IMR-90 (cell line): ENCODE results near the gene PTPN7. TPM values are rescaled to one million over a fixed set of nuclear protein-coding genes. Genes with fewer than 3 reads are reported as not detected.

Experiments used
- ATAC-seq: fragments of 200-7000 bp; cut with Tn5 transposase; 2 replicates; pipeline ENCODE4 v1.9.1; 2020; ENCODE audit warnings: low read depth, mild to moderate bottlenecking, moderate library complexity
- BruUV-seq: library from RNA; stranded (reverse); fragments of 400-500 nt; replicated peaks from 2 replicates; lab custom pipeline; 2021; lab: Mats Ljungman, UMichigan
- CTCF ChIA-PET: fragments of 300-600 bp; formaldehyde crosslinking; extraction: SDS; loops from one replicate; lab custom pipeline; 2021; ENCODE audit warnings: antibody characterized with exemption; lab: Yijun Ruan, JAX
- POLR2A ChIA-PET: fragments of 300-600 bp; sonication (Branson Sonifier 250); formaldehyde crosslinking; loops from one replicate; lab custom pipeline; 2022; ENCODE audit warnings: antibody characterized with exemption; ENCODE audit not compliant: unreplicated experiment; lab: Charles Lee
- DNase-seq: peaks from one replicate; pipeline ENCODE4 v3.0.0; 2013
- H2AFZ ChIP-seq: replicated peaks from 2 replicates; pipeline ENCODE3; 2013; ENCODE audit warnings: low read length, mild to moderate bottlenecking; ENCODE audit not compliant: poor library complexity
- H2AK5ac ChIP-seq: 2 replicates; pipeline ENCODE4 v1.6.1; 2013; ENCODE audit warnings: low read depth, low read length, inconsistent platforms
- H2AK9ac ChIP-seq: replicated peaks from 2 replicates; pipeline ENCODE3; 2013; ENCODE audit warnings: mild to moderate bottlenecking, low read depth, low read length, moderate library complexity; ENCODE audit not compliant: poor library complexity
- H2BK120ac ChIP-seq: 2 replicates; pipeline ENCODE4 v1.6.1; 2013; ENCODE audit warnings: low read depth, low read length, inconsistent platforms
- H2BK15ac ChIP-seq: 3 replicates; pipeline ENCODE4 v1.6.1; 2013; ENCODE audit warnings: low read depth, low read length, inconsistent platforms
- H2BK20ac ChIP-seq: 2 replicates; pipeline ENCODE4 v1.6.1; 2013; ENCODE audit warnings: low read depth, mild to moderate bottlenecking, inconsistent platforms, low read length, moderate library complexity
- H2BK5ac ChIP-seq: 2 replicates; pipeline ENCODE4 v1.6.1; 2013; ENCODE audit warnings: mild to moderate bottlenecking, low read depth, low read length, inconsistent platforms; ENCODE audit not compliant: poor library complexity, severe bottlenecking
- H3K14ac ChIP-seq: replicated peaks from 2 replicates; pipeline ENCODE4 v1.6.1; 2013; ENCODE audit warnings: low read depth, low read length, inconsistent platforms
- H3K18ac ChIP-seq: 2 replicates; pipeline ENCODE4 v1.6.1; 2013; ENCODE audit warnings: low read depth, low read length, control low read depth
- H3K23ac ChIP-seq: 2 replicates; pipeline ENCODE4 v1.6.1; 2013; ENCODE audit warnings: low read depth, low read length, inconsistent platforms
- H3K27ac ChIP-seq: 2 replicates; pipeline ENCODE4 v1.5.1; 2013; ENCODE audit warnings: mild to moderate bottlenecking, control low read depth, low read length; ENCODE audit not compliant: insufficient read depth
- H3K27me3 ChIP-seq: 2 replicates; pipeline ENCODE4 v1.6.1; 2013; ENCODE audit warnings: low read length; ENCODE audit not compliant: control insufficient read depth, insufficient read depth
- H3K36me3 ChIP-seq: 2 replicates; pipeline ENCODE4 v1.6.1; 2013; ENCODE audit warnings: low read length, mixed read lengths; ENCODE audit not compliant: control insufficient read depth, insufficient read depth
- H3K4ac ChIP-seq: 2 replicates; pipeline ENCODE4 v1.6.1; 2013; ENCODE audit warnings: low read depth, low read length, inconsistent platforms
- H3K4me1 ChIP-seq: 2 replicates; pipeline ENCODE4 v1.6.1; 2013; ENCODE audit warnings: low read length, mixed read lengths; ENCODE audit not compliant: control insufficient read depth, insufficient read depth
- H3K4me2 ChIP-seq: 2 replicates; pipeline ENCODE4 v1.6.1; 2013; ENCODE audit warnings: low read depth, mild to moderate bottlenecking, control low read depth, low read length, moderate library complexity
- H3K4me3 ChIP-seq: 2 replicates; pipeline ENCODE4 v1.5.1; 2013; ENCODE audit warnings: low read depth, mild to moderate bottlenecking, control low read depth, low read length, moderate library complexity; ENCODE audit not compliant: insufficient read depth
- H3K56ac ChIP-seq: 2 replicates; pipeline ENCODE4 v1.6.1; 2013; ENCODE audit warnings: low read length, inconsistent platforms; ENCODE audit not compliant: insufficient read depth; ENCODE audit errors: extremely low read depth
- H3K79me1 ChIP-seq, 2 experiments: 2 replicates each; pipeline ENCODE4 v1.6.1; 2013; ENCODE audit warnings: low read length in 2 of 2, inconsistent platforms in 1 of 2, low read depth in 1 of 2
- H3K9ac ChIP-seq: 2 replicates; pipeline ENCODE4 v1.6.1; 2013; ENCODE audit warnings: low read depth, low read length, control low read depth
- H3K9me1 ChIP-seq: 2 replicates; pipeline ENCODE4 v1.6.1; 2013; ENCODE audit warnings: low read length, inconsistent platforms; ENCODE audit not compliant: insufficient read depth
- H3K9me3 ChIP-seq: 2 replicates; pipeline ENCODE4 v1.6.1; 2013; ENCODE audit warnings: low read length; ENCODE audit not compliant: control insufficient read depth, insufficient read depth
- H4K20me1 ChIP-seq: 2 replicates; pipeline ENCODE4 v1.6.1; 2013; ENCODE audit warnings: low read length, inconsistent platforms; ENCODE audit not compliant: insufficient read depth
- H4K5ac ChIP-seq: 2 replicates; pipeline ENCODE4 v1.6.1; 2013; ENCODE audit warnings: mild to moderate bottlenecking, low read depth, low read length, control low read depth
- H4K8ac ChIP-seq, 2 experiments: 2 replicates each; pipeline ENCODE4 v1.6.1; 2013; ENCODE audit warnings: low read depth in 2 of 2, low read length in 2 of 2, control low read depth in 1 of 2, inconsistent platforms in 1 of 2
- H4K91ac ChIP-seq: 2 replicates; pipeline ENCODE4 v1.6.1; 2013; ENCODE audit warnings: low read depth, low read length, inconsistent platforms; ENCODE audit not compliant: insufficient read depth
- BHLHE40 ChIP-seq: fragments of 150-350 bp; IDR thresholded peaks from 2 replicates; pipeline ENCODE4 v1.6.1; 2016; ENCODE audit warnings: mild to moderate bottlenecking, low read depth, low read length
- CEBPB ChIP-seq: IDR thresholded peaks from 2 replicates; pipeline ENCODE4 v1.6.1; 2012; ENCODE audit warnings: low read depth, low read length, improper control_type of control experiment
- CHD1 ChIP-seq: IDR thresholded peaks from 2 replicates; pipeline ENCODE4 v1.6.1; 2012; ENCODE audit warnings: low read depth, low read length, improper control_type of control experiment
- CTCF ChIP-seq: conservative IDR thresholded peaks from 2 replicates; pipeline ENCODE4 v1.5.1; 2012; ENCODE audit warnings: mild to moderate bottlenecking, low read depth, low read length, improper control_type of control experiment
- ELK1 ChIP-seq: fragments of 150-350 bp; IDR thresholded peaks from 2 replicates; pipeline ENCODE4 v1.6.1; 2016; ENCODE audit warnings: low read depth, mild to moderate bottlenecking, low read length, moderate library complexity, borderline replicate concordance
- FOS ChIP-seq: fragments of 150-350 bp; IDR thresholded peaks from 2 replicates; pipeline ENCODE4 v1.6.1; 2016; ENCODE audit warnings: low read depth, low read length
- MAFK ChIP-seq: IDR thresholded peaks from 2 replicates; pipeline ENCODE4 v1.6.1; 2012; ENCODE audit warnings: low read depth, low read length, improper control_type of control experiment
- MAZ ChIP-seq: IDR thresholded peaks from 2 replicates; pipeline ENCODE4 v1.6.1; 2012; ENCODE audit warnings: low read depth, mild to moderate bottlenecking, low read length, improper control_type of control experiment, moderate library complexity, borderline replicate concordance
- MXI1 ChIP-seq: IDR thresholded peaks from 2 replicates; pipeline ENCODE4 v1.6.1; 2012; ENCODE audit warnings: low read depth, mild to moderate bottlenecking, low read length, moderate library complexity, borderline replicate concordance
- NFE2L2 ChIP-seq: fragments of 150-350 bp; IDR thresholded peaks from 2 replicates; pipeline ENCODE4 v1.6.1; 2016; ENCODE audit warnings: low read depth, mild to moderate bottlenecking, low read length
- POLR2A ChIP-seq: IDR thresholded peaks from 2 replicates; pipeline ENCODE4 v1.6.1; 2012; ENCODE audit warnings: mild to moderate bottlenecking, low read depth, low read length
- RAD21 ChIP-seq: IDR thresholded peaks from 2 replicates; pipeline ENCODE4 v1.6.1; 2012; ENCODE audit warnings: low read length, improper control_type of control experiment
- RCOR1 ChIP-seq: IDR thresholded peaks from 2 replicates; pipeline ENCODE4 v1.6.1; 2012; ENCODE audit warnings: mild to moderate bottlenecking, low read length, improper control_type of control experiment; ENCODE audit not compliant: insufficient replicate concordance
- RFX5 ChIP-seq: IDR thresholded peaks from 2 replicates; pipeline ENCODE4 v1.8.0; 2012; ENCODE audit warnings: low read depth, mild to moderate bottlenecking, low read length, moderate library complexity
- SMC3 ChIP-seq: fragments of 150-350 bp; IDR thresholded peaks from 2 replicates; pipeline ENCODE4 v1.6.1; 2016; ENCODE audit warnings: low read depth, mild to moderate bottlenecking, antibody characterized with exemption, low read length, moderate library complexity
- USF2 ChIP-seq: fragments of 150-350 bp; IDR thresholded peaks from 2 replicates; pipeline ENCODE4 v1.6.1; 2017; ENCODE audit warnings: mild to moderate bottlenecking, antibody characterized with exemption, low read length, low read depth
- WGBS, 2 experiments: methylation state at CpG; one replicate each; pipeline versions ENCODE4 v1.1.5 to v1.1.7; 2013; ENCODE audit warnings: missing lambda C conversion rate in 2 of 2; ENCODE audit not compliant: insufficient read length in 1 of 2; ENCODE audit errors: extremely low coverage in 2 of 2; 5-methylcytosine and 5-hydroxymethylcytosine counted together
- dilution Hi-C: fragments of 300-500 bp; cut with HindIII; formaldehyde crosslinking; loops from one replicate; pipeline ENCODE4 v1.14.3; 2018; ENCODE audit warnings: low sequenced_read_pairs; ENCODE audit not compliant: unreplicated experiment
- in situ Hi-C: fragments of 300-500 bp; cut with MboI; formaldehyde crosslinking; loops from 3 replicates; pipeline ENCODE4 v1.14.3; 2019; ENCODE audit warnings: low sequenced_read_pairs, inconsistent platforms, mixed read lengths
- intact Hi-C: fragments of 100-400 bp; cut with micrococcal nuclease; formaldehyde crosslinking; loops from 2 replicates; pipeline ENCODE4 v1.10.0; 2022
- polyA plus RNA-seq, 3 experiments: library from polyadenylated mRNA; depleted of rRNA; stranded (reverse); fragments of >200 nt; gene quantifications; 2 replicates each; pipeline ENCODE4 v1.2.3, GENCODE V29; 2012; ENCODE audit warnings: low replicate concordance in 1 of 3
- total RNA-seq: library from RNA; depleted of rRNA; stranded (reverse); fragments of >200 nt; gene quantifications from 2 replicates; pipeline ENCODE4 v1.2.3, GENCODE V29; 2012

Gene PTPN7
- total and polyA plus RNA-seq, 2 of the 4 experiments (the other 2 are of a cell fraction) = 0.05 TPM; not detected in 1

- Histone ChIP-seq H4K8ac (no peak overlapping the region), H3K79me1 (peaks cover 31 to 66% of the 10 kb centered on the region in 2 experiments), H4K20me1 (peaks cover 61% of the 10 kb centered on the region), H3K9ac (no peak overlapping the region), H3K4me2 (no peak overlapping the region), H4K91ac (no peak overlapping the region), H3K18ac (no peak overlapping the region), H2BK20ac (no peak overlapping the region), H2BK15ac (no peak overlapping the region), H2BK120ac (no peak overlapping the region), H3K9me3 (no peaks in the 10 kb centered on the region), H2BK5ac (no peak overlapping the region), H3K14ac (no peak overlapping the region), H3K23ac (no peak overlapping the region; the same call in 1 of the 2 replicates), H3K4me3 (no peak overlapping the region), H2AFZ (no peak overlapping the region), H3K56ac (no peak overlapping the region), H2AK9ac (no peak overlapping the region), H3K27ac (no peak overlapping the region), H2AK5ac (no peak overlapping the region), H3K4ac (no peak overlapping the region), H4K5ac (no peak overlapping the region), H3K9me1 (peaks cover 15% of the 10 kb centered on the region; the same call in 1 of the 2 replicates), H3K36me3 (peaks cover 16% of the 10 kb centered on the region; the same call in 1 of the 2 replicates), H3K4me1 (peaks cover 4% of the 10 kb centered on the region), H3K27me3 (no peaks in the 10 kb centered on the region)
- WGBS, 2 experiments = 100% methylated on average over 2 of the region's 4 CpGs; no CpG with 5 or more reads in 1 of the 2 experiments
- intact Hi-C loops (no loop called here), in situ Hi-C loops (loop anchor here (25.0 kb wide), 1 partner anchor 604 kb away; the partner anchor contains the start of gene NAV1), dilution Hi-C loops (no loop called here)
- ATAC-seq (no peak), DNase-seq (no peak)
- no TSS peak for BruUV-seq
- TF ChIP-seq CTCF (no peak), RCOR1 (no peak), MAZ (no peak), CHD1 (no peak), NFE2L2 (no peak), CEBPB (no peak), MXI1 (no peak), RFX5 (no peak), RAD21 (no peak), BHLHE40 (no peak), ELK1 (no peak), POLR2A (no peak), SMC3 (no peak), MAFK (no peak), USF2 (no peak), FOS (no peak)
- ChIA-PET CTCF (no interaction called here), POLR2A (no interaction called here)
These were observed 19.6 kb downstream of the PTPN7 start for GRCh38 chr1:202140833-202141232.
